KMS-11 (cell line): ENCODE measurements around the gene CACNA1D.

Experiments
- H2AFZ ChIP-seq: fragments of 200-600 bp; sonication (generic); 2 replicates; pipeline ENCODE4 v1.6.1; 2016; ENCODE audit warnings: antibody characterized with exemption, mixed run types, low read depth
- H3K27ac ChIP-seq: fragments of 200-600 bp; sonication (generic); 2 replicates; pipeline ENCODE4 v1.6.1; 2016; ENCODE audit warnings: mild to moderate bottlenecking, mixed run types
- H3K27me3 ChIP-seq: fragments of 200-600 bp; sonication (generic); 2 replicates; pipeline ENCODE4 v1.6.1; 2017; ENCODE audit warnings: mild to moderate bottlenecking, low read depth, mixed run types, moderate library complexity; ENCODE audit not compliant: insufficient read depth
- H3K36me3 ChIP-seq: fragments of 200-600 bp; sonication (generic); 2 replicates; pipeline ENCODE4 v1.6.1; 2017; ENCODE audit warnings: mild to moderate bottlenecking, mixed run types; ENCODE audit not compliant: insufficient read depth
- H3K4me1 ChIP-seq: fragments of 200-600 bp; sonication (generic); 2 replicates; pipeline ENCODE4 v1.6.1; 2016; ENCODE audit warnings: mild to moderate bottlenecking, low read depth, mixed run types; ENCODE audit not compliant: poor library complexity, severe bottlenecking
- H3K4me2 ChIP-seq: fragments of 200-600 bp; sonication (generic); 2 replicates; pipeline ENCODE4 v1.7.0; 2016; ENCODE audit warnings: mild to moderate bottlenecking, mixed run types
- H3K4me3 ChIP-seq: fragments of 200-600 bp; sonication (generic); IDR thresholded peaks from 2 replicates; pipeline ENCODE4 v1.6.1; 2017; ENCODE audit warnings: low read depth, low read length, mixed read lengths; ENCODE audit not compliant: insufficient read depth
- H3K79me2 ChIP-seq: fragments of 200-600 bp; sonication (generic); 2 replicates; pipeline ENCODE4 v1.6.1; 2016; ENCODE audit warnings: low read depth, mixed run types; ENCODE audit not compliant: insufficient read depth
- H3K9ac ChIP-seq: fragments of 200-600 bp; sonication (generic); 2 replicates; pipeline ENCODE4 v1.6.1; 2016; ENCODE audit warnings: mild to moderate bottlenecking, mixed run types
- H4K20me1 ChIP-seq: fragments of 200-600 bp; sonication (generic); 2 replicates; pipeline ENCODE4 v1.6.1; 2016; ENCODE audit warnings: mild to moderate bottlenecking, mixed run types; ENCODE audit not compliant: insufficient read depth
- TF ChIP-seq, protein P1 (sequence below): fragments of 200-600 bp; sonication (generic); conservative IDR thresholded peaks from 2 replicates; pipeline ENCODE4 v1.6.1; 2017; ENCODE audit warnings: low read depth, mild to moderate bottlenecking, antibody characterized with exemption, low read length, moderate library complexity, mixed read lengths

The CACNA1D gene

DNA sequence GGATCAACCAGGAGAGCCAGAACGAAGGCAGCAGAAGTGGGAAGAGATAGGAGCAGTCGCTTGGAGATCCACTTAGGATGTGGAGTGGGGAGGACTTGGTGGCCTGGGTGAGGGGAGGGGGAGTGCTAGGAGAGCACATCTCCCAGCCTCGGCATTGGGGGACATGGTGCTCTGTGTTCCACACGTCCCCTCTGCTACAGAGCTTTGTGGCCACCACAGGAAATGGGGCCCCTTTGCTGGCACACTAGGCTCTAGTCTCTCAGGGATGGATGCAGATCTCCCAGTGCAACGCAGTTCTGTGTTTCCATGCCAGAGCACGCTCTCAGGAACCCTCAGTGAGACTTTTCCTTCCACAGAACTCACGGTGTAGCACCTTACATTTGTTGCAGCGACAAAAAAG, 283.1 kb downstream of the CACNA1D start:
- no peaks in the 10 kb centered on the region for H3K36me3 ChIP-seq
- no peaks in the 10 kb centered on the region for H3K4me1 ChIP-seq
- H3K27ac ChIP-seq = no peak overlapping the region
- TF ChIP-seq, protein P1, sequence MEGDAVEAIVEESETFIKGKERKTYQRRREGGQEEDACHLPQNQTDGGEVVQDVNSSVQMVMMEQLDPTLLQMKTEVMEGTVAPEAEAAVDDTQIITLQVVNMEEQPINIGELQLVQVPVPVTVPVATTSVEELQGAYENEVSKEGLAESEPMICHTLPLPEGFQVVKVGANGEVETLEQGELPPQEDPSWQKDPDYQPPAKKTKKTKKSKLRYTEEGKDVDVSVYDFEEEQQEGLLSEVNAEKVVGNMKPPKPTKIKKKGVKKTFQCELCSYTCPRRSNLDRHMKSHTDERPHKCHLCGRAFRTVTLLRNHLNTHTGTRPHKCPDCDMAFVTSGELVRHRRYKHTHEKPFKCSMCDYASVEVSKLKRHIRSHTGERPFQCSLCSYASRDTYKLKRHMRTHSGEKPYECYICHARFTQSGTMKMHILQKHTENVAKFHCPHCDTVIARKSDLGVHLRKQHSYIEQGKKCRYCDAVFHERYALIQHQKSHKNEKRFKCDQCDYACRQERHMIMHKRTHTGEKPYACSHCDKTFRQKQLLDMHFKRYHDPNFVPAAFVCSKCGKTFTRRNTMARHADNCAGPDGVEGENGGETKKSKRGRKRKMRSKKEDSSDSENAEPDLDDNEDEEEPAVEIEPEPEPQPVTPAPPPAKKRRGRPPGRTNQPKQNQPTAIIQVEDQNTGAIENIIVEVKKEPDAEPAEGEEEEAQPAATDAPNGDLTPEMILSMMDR = no peak
- no peak overlapping the region for H3K9ac ChIP-seq
- H2AFZ ChIP-seq = no peak overlapping the region
- H4K20me1 ChIP-seq = no peaks in the 10 kb centered on the region
- H3K4me3 ChIP-seq = no peak overlapping the region
- H3K4me2 ChIP-seq = no peak overlapping the region
- H3K27me3 ChIP-seq = no peaks in the 10 kb centered on the region
- no peaks in the 10 kb centered on the region for H3K79me2 ChIP-seq

- no peak overlapping the region for H3K9ac ChIP-seq
- TF ChIP-seq, protein P1 = no peak
- H3K4me2 ChIP-seq = no peak overlapping the region
- H2AFZ ChIP-seq = no peak overlapping the region
- no peaks in the 10 kb centered on the region for H3K4me1 ChIP-seq
- no peaks in the 10 kb centered on the region for H3K27me3 ChIP-seq
- H3K36me3 ChIP-seq = no peaks in the 10 kb centered on the region
- H3K79me2 ChIP-seq = no peaks in the 10 kb centered on the region
- H4K20me1 ChIP-seq = no peaks in the 10 kb centered on the region
- H3K27ac ChIP-seq = no peak overlapping the region
- no peak overlapping the region for H3K4me3 ChIP-seq
These were observed 283.7 kb downstream of the CACNA1D start for GRCh38 chr3:53778153-53778552.

DNA sequence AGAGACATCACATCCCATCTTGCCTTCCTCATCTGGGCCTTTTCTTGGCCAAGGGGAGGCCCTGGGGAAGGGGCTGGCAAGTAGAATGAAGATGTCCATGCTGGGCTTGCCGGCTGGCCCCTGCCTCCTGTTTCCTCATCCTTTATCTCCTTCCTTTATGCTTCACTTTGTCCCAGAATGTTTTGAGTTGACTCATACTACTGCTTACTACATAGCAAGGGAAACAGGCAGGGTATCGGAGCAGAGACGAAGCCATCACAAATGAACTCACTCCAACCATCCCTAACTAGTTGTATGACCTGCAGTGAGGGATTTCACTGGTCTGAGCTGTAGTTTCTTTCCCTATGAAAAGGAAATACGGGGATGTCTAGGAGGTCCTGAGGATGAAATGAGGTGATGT, 285.8 kb downstream of the CACNA1D start:
- Histone ChIP-seq H3K4me2 (no peak overlapping the region), H4K20me1 (no peaks in the 10 kb centered on the region), H3K9ac (no peak overlapping the region), H3K4me3 (no peak overlapping the region), H3K27ac (no peak overlapping the region), H3K79me2 (no peaks in the 10 kb centered on the region), H3K4me1 (no peaks in the 10 kb centered on the region), H3K36me3 (no peaks in the 10 kb centered on the region), H2AFZ (no peak overlapping the region), H3K27me3 (no peaks in the 10 kb centered on the region)
- TF ChIP-seq, protein P1 = no peak

DNA sequence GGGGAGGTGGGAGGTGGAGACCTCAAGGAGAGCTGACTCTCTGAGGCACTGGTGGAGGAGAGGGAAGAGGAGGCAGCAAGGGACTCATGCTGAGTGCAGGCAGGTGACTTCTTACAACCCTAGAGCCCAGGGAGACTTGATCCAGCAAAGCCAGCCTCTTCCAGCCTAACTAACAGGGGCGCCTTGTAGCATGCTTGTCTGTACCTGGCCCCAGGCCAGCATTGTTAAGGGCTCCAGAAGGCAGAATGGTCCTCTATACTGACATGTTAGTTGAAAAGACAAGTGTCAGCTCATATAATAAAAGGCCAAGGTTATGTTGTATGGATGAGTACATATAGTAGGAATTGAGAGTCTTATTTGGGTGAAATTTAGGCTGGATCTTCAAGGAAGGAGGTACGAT, 286.4 kb downstream of the CACNA1D start:
- H3K79me2 ChIP-seq = no peaks in the 10 kb centered on the region
- TF ChIP-seq, protein P1 = no peak
- no peak overlapping the region for H3K27ac ChIP-seq
- no peaks in the 10 kb centered on the region for H3K36me3 ChIP-seq
- H3K9ac ChIP-seq = no peak overlapping the region
- H3K4me2 ChIP-seq = no peak overlapping the region
- H3K27me3 ChIP-seq = no peaks in the 10 kb centered on the region
- no peaks in the 10 kb centered on the region for H4K20me1 ChIP-seq
- H2AFZ ChIP-seq = no peak overlapping the region
- H3K4me3 ChIP-seq = no peak overlapping the region
- H3K4me1 ChIP-seq = no peaks in the 10 kb centered on the region
